Activated effector memory CD4-positive, alpha-beta T cell treated with anti-CD3 and anti-CD28 coated beads, Interleukin-2, amount 50 U/mL, for 16 hours (primary cell): Measurements from ENCODE around the gene PARD3.

Experiments used
- DNase-seq: peaks from one replicate; pipeline ENCODE4 v3.0.0-alpha.2; 2020

Gene PARD3

DNA sequence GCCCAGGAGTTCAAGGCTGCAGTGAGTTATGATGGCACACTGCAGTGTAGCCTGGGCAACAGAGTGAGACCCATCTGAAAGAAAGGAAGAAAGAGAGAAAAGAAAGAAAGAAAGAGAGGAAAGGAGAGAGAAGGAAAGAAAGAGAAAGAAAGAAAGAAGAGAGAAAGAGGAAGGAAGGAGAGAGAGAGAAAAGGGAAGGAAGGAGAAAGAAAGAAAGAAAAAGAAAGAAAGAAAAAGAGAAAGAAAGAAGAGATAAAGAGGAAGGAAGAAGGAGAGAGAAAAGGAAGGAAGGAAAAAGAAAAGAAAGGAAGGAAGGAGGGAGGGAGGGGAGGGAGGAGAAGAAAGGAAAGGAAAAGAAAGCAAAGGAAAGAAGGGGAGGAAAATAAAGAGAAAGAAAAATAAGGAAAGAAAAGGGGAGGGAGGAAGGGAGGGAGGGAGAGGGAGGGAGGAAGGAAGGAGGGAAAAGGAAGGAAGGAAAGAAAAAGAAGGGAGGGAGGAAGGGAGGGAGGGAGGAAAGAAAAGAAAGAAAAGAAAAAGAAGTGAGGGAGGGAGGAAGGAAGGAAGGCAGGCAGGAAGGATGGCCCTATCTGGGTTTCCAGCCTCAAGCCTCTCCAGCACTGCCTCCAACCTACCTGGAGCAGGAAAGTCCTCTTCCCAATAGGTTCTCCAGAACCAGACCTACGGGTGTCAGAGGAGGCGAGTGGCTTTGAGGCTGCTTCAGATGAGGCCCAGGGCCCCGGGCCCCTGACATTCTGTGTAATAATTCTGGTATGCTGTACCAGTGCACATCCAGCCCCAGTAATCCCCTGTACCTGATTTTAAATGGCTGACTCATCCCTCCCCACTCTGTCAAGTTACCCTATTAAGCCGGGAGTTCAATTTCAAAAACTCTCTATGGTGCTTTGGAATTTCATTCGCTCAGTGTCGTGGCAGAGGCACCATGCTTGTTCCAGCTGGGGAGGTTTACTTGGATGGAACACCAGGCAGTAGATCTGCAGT lies 6.8 kb upstream of the PARD3 start:
- no peak for DNase-seq

DNA sequence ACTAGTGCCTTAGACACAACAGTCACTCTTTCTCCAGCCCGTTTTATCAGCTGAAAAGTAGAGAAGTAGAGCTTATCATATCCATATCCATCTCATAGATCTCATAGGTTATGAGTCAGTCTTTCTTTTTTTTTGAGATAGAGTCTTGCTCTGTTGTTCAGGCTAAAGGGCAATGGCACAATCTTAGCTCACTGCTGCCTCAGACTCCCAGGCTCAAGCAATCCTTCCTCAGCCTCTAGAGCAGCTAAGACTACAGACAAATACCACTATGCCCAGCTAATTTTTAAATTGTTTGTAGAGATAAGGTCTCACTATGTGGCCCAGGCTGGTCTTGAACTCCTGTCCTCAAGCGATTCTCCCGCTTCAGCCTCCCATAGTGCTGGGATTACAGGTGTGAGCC lies 2.5 kb upstream of the PARD3 start:
- DNase-seq: no peak

- no peak for DNase-seq
Measured at GRCh38 chr10:34817054-34817453, 2.0 kb upstream of the PARD3 start.

DNA sequence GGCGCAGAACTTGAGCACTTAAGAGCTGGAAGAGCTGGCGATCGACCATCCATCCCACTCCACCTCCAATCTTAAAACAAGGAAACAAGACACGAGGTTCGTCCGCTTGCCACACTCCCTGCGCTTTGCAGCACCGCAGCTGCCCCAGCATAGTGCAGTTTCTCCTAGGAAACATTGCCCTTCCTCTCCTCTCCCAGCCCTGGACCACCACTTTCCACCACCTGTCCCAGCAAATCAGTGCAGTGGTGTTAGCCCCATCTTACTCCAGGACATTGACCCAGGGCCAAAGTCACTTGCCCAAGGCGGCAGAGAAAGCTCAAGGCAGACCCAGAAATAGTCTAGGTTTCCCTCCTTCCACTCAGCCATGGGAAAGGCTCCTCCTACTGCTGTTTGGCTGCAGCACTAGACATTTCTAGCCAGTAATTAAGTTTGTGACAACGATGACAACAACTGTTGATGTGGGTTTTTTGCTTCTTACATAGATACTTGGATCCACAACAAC lies 1.5 kb upstream of the PARD3 start:
- DNase-seq: no peak

GRCh38 chr10:34816085-34816496 lies 995 bp upstream of the PARD3 start:
- no peak for DNase-seq

DNA sequence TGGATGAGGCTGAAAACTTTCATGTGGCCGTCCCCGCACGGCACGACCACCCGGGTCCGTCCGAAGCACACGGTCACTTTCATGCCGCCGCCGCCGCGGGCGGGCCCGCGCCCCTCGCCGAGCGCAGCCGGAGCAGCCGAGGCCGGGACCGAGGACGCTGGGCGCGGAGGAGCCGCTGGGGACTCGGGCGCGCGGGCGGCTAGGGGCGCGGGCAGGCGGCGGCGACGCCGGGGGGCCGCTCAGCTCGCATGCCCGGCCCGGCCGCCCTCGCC lies 247 bp downstream of the PARD3 start:
- no peak for DNase-seq

GRCh38 chr10:34814223-34814912 lies 728 bp downstream of the PARD3 start:
- DNase-seq: no peak

- no peak for DNase-seq
Measured at GRCh38 chr10:34813626-34814222, 1.4 kb downstream of the PARD3 start.

GRCh38 chr10:34812771-34813170 lies 2.3 kb downstream of the PARD3 start:
- no peak for DNase-seq

DNA sequence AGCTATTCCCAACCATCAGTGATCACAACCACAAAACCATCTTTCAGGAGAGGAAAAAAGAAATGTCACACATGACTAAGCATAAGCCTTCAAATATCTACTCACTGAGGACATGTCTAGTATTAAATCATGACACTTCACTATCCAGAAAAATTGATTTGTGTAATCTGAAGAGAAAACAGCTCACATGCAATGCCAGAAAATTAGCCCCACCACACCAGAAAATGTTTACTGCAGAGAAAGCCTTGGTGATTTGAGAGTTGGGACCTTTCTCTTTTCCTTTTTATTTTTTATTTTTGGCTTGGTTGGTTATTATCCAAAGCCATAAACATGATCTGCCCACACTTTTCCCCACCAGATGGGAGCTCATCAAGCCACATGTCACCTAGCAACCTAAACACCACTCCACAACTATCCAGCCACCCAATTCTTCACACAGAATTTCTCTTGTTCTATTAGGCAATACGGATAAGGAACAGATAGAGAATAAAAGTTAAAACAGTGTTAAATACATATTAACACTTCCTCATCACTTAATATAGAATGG lies 3.1 kb downstream of the PARD3 start:
- no peak for DNase-seq

GRCh38 chr10:34811126-34811967 lies 3.7 kb downstream of the PARD3 start:
- DNase-seq: no peak

DNA sequence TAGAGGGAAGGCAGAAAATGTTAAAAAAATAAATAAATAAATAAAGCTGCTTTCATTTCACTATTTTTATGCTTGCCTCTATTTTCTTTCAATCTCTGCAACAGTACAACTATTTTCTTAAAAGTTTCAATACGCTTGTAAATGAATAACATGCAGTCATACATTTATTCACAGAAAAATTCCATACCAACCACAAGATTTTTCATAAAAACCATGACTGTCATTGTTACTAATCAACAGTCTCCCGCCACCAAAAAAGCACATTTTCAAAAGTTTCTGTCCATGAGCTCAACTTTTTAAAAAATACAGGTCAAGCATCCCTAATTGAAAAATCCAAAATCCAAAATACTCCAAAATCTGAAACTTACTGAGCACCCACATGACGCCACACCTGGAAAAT lies 5.3 kb downstream of the PARD3 start:
- no peak for DNase-seq

- DNase-seq: no peak
Measured at GRCh38 chr10:34808801-34809745, 6.0 kb downstream of the PARD3 start.

GRCh38 chr10:34808336-34808735 lies 6.8 kb downstream of the PARD3 start:
- no peak for DNase-seq

DNA sequence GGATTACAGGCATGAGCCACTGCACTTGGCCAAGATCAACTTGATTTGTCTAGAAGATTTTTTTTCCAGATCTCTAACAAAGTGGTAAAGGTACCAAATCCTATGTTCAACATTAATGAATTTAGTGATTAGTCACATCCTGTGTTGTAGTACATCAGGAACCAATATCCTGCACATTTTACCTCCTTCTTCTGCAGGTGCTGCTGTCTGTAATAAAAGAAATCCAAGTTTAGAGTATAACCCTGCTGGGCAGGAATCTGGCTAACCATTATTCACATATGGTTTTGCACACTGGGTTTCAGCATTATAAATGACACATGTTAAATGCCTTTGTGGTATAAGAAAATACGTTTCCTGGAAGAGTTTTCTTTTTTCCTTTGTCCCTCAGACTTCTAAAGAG lies 10.8 kb downstream of the PARD3 start:
- DNase-seq: no peak

DNA sequence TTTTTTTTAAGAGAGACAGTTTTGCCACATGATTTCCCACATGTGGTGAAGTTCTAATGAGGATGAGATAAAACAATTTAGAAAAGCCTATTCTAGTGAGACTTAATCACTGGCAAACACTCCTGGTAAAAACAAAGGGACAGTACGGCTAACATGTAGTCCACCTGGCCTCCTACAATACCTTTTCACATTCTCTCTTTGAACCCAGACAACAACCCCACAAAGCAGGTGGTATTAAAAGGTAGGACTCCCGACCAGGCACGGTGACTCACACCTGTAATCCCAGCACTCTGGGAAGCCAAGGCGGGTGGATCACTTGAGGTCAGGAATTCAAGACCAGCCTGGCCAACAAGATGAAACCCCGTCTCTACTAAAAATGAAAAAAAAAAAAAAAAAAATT lies 12.4 kb downstream of the PARD3 start:
- DNase-seq: no peak

GRCh38 chr10:34801097-34801733 lies 13.9 kb downstream of the PARD3 start:
- DNase-seq: no peak

GRCh38 chr10:34800624-34801023 lies 14.5 kb downstream of the PARD3 start:
- DNase-seq: no peak

- no peak for DNase-seq
Measured at GRCh38 chr10:34798654-34799053, 16.4 kb downstream of the PARD3 start.

DNA sequence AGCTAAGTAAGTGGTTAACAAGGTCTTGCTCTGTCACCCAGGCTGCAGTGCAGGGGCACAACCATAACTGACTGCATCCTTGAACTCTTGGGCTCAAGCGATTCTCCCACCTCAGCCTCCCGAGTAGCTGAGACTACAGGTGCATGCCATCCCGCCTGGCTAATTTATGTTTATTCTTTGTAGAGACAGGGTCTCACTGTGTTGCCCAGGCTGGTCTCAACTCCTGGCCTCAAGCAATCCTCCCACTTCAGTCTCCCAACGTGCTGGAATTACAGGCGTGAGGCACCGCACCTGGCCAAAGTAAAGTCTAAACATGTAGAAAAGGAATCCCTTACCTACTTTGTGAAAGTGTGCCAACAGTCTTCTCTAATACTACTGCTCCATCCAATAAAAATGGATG lies 17.9 kb downstream of the PARD3 start:
- DNase-seq: no peak

- DNase-seq: no peak
Measured at GRCh38 chr10:34796133-34796532, 19.0 kb downstream of the PARD3 start.
